NCI-H2081 treated with DMSO at 0.1 percent for 48 hours (cell line): ENCODE results near the gene INTS6L.
A peak's percentile ranks its signal among the peaks of the same experiment; 100 is the strongest.

Experiments used
- DNase-seq: peaks from one replicate; lab custom pipeline; 2025; lab: John Stamatoyannopoulos, UW

Gene INTS6L, protein sequence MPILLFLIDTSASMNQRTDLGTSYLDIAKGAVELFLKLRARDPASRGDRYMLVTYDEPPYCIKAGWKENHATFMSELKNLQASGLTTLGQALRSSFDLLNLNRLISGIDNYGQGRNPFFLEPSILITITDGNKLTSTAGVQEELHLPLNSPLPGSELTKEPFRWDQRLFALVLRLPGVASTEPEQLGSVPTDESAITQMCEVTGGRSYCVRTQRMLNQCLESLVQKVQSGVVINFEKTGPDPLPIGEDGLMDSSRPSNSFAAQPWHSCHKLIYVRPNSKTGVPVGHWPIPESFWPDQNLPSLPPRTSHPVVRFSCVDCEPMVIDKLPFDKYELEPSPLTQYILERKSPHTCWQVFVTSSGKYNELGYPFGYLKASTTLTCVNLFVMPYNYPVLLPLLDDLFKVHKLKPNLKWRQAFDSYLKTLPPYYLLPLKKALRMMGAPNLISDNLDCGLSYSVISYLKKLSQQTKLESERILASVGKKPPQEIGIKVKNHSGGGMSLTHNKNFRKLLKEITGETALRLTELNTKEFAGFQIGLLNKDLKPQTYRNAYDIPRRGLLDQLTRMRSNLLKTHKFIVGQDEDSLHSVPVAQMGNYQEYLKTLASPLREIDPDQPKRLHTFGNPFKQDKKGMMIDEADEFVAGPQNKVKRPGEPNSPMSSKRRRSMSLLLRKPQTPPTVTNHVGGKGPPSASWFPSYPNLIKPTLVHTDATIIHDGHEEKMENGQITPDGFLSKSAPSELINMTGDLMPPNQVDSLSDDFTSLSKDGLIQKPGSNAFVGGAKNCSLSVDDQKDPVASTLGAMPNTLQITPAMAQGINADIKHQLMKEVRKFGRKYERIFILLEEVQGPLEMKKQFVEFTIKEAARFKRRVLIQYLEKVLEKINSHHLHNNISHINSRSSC

DNA sequence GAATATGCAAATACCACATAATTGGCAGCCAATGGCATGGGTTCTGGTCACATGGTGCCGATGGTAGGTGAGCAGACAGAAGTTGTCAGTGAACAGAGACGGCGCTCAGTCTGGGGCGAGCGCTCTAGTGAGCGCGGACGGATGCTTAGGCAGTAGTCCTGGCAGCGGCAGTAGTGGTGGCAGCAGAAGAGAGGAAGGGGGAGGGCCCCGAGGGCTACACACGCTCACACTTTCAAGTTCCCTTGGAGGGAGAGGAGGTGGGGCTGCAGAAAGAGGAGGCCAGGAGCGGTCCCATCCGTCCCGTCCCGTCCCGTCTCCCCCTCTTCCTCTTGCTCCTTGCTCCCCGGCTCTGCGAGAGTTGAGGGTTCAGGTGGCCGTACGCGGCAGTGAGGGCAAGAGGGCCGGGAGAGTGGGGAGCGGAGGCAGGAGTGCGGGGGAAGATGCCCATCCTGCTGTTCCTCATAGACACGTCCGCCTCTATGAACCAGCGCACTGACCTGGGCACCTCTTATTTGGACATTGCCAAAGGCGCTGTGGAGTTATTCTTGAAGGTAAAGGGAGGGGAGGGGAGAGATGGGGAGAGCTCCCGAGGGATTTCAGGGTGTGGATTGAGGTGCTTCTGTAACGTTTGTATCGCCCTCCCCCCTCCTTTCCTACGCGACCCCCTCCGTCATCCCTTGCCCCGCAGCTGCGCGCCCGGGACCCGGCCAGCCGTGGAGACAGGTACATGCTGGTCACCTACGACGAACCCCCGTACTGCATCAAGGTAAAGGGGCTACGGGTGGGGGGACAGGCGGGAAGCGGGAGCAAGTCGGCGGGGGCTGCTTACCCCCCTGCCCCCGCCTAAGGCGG, at the start of gene INTS6L:
Gene INTS6L, plus strand, starts transcription at position 108 of the 852 bp plus-strand sequence. Its CDS starts 333 bp downstream, at position 441.
- DNase-seq, result peak; percentile 8

GRCh38 chrX:135476378-135476777, 44.1 kb upstream of the INTS6L start:
- DNase-seq, result no peak

DNA sequence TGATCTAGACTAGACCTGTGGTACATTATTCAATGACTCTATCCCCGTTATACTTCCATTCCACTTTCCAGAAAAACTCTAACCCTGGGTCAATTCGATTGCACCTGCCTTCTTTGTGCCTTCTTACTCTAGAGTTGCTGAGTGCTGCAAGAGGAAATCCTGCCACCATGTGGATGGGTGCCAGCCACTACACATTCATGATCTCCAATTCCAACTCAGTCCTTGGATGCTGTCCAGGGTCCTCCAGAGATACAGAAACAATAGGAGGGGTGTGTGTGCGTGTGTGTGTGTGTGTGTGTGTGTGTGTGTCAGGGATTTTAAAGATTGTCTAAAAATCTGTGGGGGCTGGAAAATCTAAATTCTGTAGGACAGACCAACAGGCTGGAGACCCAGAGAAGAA, 42.9 kb upstream of the INTS6L start:
- no peak for DNase-seq

DNA sequence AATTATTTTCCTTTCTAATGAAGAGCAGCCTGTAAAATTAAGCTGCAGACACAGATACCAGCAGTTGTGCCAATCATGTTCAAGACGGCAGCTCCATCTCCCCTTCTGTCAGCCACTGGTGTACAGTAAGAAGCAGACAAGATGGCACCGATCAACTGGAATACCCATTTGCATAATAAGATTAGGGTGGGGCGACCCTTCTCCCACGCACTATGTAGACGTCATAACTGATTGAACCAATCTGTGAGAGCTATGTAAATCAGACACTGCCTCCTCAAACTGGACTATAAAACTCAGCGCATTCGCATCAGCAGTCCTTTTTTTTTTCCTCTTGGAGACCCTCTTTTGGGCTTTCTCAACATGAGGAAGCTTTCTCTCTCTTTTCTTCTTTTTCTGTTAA, 40.4 kb upstream of the INTS6L start:
- no peak for DNase-seq

- DNase-seq, result peak; percentile 18
Measured at GRCh38 chrX:135481696-135482179, 38.7 kb upstream of the INTS6L start.

DNA sequence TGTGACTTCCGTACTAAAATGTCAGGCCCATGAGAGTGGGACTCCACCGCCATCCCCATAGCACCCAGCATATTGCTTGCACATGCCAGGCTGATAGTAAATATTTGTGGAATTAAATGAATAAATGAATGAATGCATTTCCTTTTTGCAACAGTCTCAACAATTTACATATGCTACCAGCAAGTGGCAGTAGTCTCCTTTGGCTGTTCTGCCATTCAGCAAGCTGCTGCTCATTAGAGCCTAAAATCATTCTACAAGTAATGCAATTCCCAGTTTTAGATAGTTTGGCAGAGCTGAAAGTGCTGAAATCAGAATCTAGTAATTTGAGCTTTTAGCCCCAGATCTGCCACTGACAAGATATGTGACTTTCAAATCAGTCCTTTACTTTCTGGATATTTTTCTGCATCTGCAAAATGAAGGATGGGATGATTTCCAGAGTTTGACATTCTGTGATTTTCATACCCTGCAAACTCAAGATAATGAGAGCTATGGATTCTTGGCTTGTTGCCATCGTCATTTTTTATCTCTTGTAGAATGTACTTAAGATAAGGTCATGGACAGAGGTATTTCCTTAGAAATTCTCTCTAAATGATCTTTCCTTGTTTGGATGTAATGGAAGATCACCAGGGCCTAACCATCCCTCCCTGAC, 35.7 kb upstream of the INTS6L start:
- DNase-seq, result peak; percentile 4

DNA sequence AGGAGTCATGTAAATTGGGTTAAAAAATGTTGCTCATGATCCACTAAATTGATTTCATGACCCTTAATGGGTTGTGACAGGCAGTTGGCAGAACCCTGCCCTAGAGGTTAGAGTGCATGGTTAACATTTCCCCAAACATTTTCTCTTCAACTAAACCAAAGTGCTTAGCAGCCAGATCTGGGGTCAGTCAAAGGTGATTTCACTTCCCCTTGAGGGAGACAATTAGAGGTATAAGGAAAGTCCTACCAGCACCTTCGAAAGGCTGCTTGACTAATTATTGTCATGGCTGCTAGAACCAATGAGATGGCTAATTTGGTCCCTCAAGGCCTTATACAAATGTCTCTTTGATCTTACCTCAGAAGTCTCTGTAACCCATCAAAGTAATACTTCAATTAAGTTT, 30.9 kb upstream of the INTS6L start:
- no peak for DNase-seq

- DNase-seq, result no peak
Measured at GRCh38 chrX:135490979-135491514, 29.4 kb upstream of the INTS6L start.

- DNase-seq, result no peak
Measured at GRCh38 chrX:135494453-135494852, 26.0 kb upstream of the INTS6L start.

GRCh38 chrX:135497736-135498135, 22.7 kb upstream of the INTS6L start:
- DNase-seq, result no peak

GRCh38 chrX:135498236-135498635, 22.2 kb upstream of the INTS6L start:
- no peak for DNase-seq

DNA sequence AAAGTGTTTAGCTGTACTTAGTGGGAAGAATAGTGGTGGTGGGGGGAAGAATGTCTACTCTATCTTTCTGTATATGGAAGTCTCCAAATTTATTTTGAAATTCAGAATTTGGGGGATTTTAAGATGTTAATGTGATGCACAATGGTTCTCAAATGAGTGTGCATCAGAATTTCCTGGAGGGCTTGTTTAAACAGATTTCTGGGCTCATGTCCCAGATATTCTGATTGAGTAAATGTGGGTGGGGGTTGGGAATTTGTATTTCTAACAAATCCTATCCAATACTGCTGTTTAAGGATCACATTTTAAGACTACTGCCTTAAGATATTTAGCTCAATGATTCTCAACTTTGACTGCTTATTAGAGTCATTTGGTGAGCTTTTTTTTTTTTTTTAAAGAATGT, 15.1 kb upstream of the INTS6L start:
- DNase-seq, result no peak

- no peak for DNase-seq
Measured at GRCh38 chrX:135509885-135510284, 10.6 kb upstream of the INTS6L start.

GRCh38 chrX:135512508-135513129, 7.8 kb upstream of the INTS6L start:
- DNase-seq, result no peak

DNA sequence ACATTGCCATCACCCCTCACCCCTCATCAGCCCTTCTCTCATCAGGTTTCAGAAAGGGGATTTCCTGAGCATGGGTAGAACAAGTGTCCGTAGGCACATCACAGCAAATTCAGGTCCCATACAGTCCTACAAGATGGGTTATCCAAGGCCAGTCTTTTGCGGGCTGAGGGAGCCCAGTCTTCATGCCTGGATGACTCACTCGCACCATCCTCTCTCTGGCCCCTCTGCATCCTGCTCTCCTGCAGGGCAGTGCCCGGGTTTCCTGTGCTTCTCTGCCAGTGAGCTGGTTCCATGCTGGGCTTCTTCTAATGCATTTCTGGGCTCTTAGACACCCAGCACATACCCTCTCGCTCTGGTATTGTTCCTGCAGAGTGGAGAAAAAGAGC, 7.3 kb upstream of the INTS6L start:
- DNase-seq, result no peak

GRCh38 chrX:135516376-135516775, 4.1 kb upstream of the INTS6L start:
- no peak for DNase-seq

- DNase-seq, result no peak
Measured at GRCh38 chrX:135518161-135518560, 2.3 kb upstream of the INTS6L start.

DNA sequence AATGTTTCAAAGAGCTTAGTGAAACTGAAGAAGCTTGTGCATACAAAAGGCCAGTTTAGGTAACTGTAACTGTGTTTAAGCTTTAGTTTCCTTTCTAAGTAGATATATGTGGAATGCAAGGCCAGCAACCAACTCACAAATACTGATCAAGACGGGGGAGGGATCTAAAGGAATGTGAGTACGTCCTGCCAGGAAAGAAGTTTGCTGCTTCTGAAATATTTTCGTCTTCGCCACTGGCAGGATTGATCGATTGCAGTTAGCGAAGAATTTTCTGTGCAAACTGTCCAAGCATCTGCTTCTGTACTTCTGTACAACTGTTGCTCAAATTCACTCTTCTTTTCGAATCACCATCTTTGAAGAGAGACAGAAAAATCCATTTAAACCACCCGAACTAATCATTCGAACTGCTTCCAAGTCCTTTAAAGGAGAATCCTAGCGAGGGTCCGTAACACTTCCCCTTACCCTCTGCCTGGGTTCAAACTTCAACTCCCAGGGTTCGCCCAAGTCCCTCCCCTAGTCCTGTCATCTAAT, 373 bp upstream of the INTS6L start:
- DNase-seq, result no peak

GRCh38 chrX:135521405-135522131, 1.1 kb downstream of the INTS6L start:
- DNase-seq, result no peak

- DNase-seq, result no peak
Measured at GRCh38 chrX:135522132-135522530, 1.7 kb downstream of the INTS6L start.
